Nephron progenitor cell (in vitro differentiated cells): ENCODE results near the gene BHLHA15.
A peak's percentile ranks its signal among the peaks of the same experiment; 100 is the strongest.

Source experiments
- DNase-seq: peaks from one replicate; pipeline ENCODE4 v3.0.0; 2021
- H3K27ac Mint-ChIP-seq: 2 replicates; pipeline ENCODE4 v1.8.0; 2021; ENCODE audit warnings: mild to moderate bottlenecking, moderate library complexity, mixed read lengths
- H3K27me3 Mint-ChIP-seq: 2 replicates; pipeline ENCODE4 v1.8.0; 2021; ENCODE audit warnings: mild to moderate bottlenecking, low read depth, mixed read lengths; ENCODE audit not compliant: poor library complexity
- H3K36me3 Mint-ChIP-seq: 2 replicates; pipeline ENCODE4 v1.8.0; 2021; ENCODE audit warnings: low read depth, mixed read lengths
- H3K4me1 Mint-ChIP-seq: 2 replicates; pipeline ENCODE4 v1.8.0; 2021; ENCODE audit warnings: mixed read lengths
- H3K4me3 Mint-ChIP-seq: 2 replicates; pipeline ENCODE4 v1.8.0; 2021; ENCODE audit warnings: mild to moderate bottlenecking, moderate library complexity, mixed read lengths
- H3K9me3 Mint-ChIP-seq: 2 replicates; pipeline ENCODE4 v1.8.0; 2021; ENCODE audit warnings: mild to moderate bottlenecking, moderate library complexity, mixed read lengths
- CTCF ChIP-seq: fragments of 200-600 bp; sonication (generic); IDR thresholded peaks from 2 replicates; pipeline ENCODE4 v1.5.0; 2021; ENCODE audit warnings: antibody characterized with exemption

Gene BHLHA15

GRCh38 chr7:98231493-98232262, 20.4 kb downstream of the BHLHA15 start:
- TF ChIP-seq CTCF, result no peak
- Mint-ChIP-seq H3K4me1 (peaks cover 22% of the 10 kb centered on the region), H3K4me3 (no peak overlapping the region), H3K9me3 (no peaks in the 10 kb centered on the region), H3K27me3 (no peaks in the 10 kb centered on the region), H3K27ac (peak overlapping the region; percentile 54), H3K36me3 (peaks cover 6% of the 10 kb centered on the region)
- no peak for DNase-seq

- Mint-ChIP-seq H3K9me3 (no peaks in the 10 kb centered on the region), H3K27me3 (no peaks in the 10 kb centered on the region), H3K27ac (peak overlapping the region; percentile 54), H3K36me3 (peaks cover 6% of the 10 kb centered on the region), H3K4me3 (no peak overlapping the region), H3K4me1 (peaks cover 22% of the 10 kb centered on the region)
- no peak for DNase-seq
- no peak for TF ChIP-seq CTCF
Measured at GRCh38 chr7:98232263-98232585, 21.0 kb downstream of the BHLHA15 start.

GRCh38 chr7:98232799-98233198, 21.6 kb downstream of the BHLHA15 start:
- Mint-ChIP-seq H3K4me1 (peaks cover 21% of the 10 kb centered on the region), H3K36me3 (peaks cover 6% of the 10 kb centered on the region), H3K9me3 (no peaks in the 10 kb centered on the region), H3K4me3 (no peak overlapping the region), H3K27me3 (no peaks in the 10 kb centered on the region), H3K27ac (no peak overlapping the region)
- TF ChIP-seq CTCF, result no peak
- no peak for DNase-seq

- H3K4me3 Mint-ChIP-seq, result no peak overlapping the region
- peaks cover 15% of the 10 kb centered on the region for H3K4me1 Mint-ChIP-seq
- DNase-seq, result no peak
- H3K9me3 Mint-ChIP-seq, result no peaks in the 10 kb centered on the region
- no peaks in the 10 kb centered on the region for H3K27me3 Mint-ChIP-seq
- peaks cover 9% of the 10 kb centered on the region for H3K36me3 Mint-ChIP-seq
- no peak for TF ChIP-seq CTCF
- no peak overlapping the region for H3K27ac Mint-ChIP-seq
Measured at GRCh38 chr7:98233219-98234070, 22.2 kb downstream of the BHLHA15 start.

- Mint-ChIP-seq H3K36me3 (peaks cover 21% of the 10 kb centered on the region), H3K4me3 (no peak overlapping the region), H3K27ac (no peak overlapping the region), H3K9me3 (no peaks in the 10 kb centered on the region), H3K27me3 (no peaks in the 10 kb centered on the region), H3K4me1 (peaks cover 10% of the 10 kb centered on the region)
- no peak for DNase-seq
- TF ChIP-seq CTCF, result no peak
Measured at GRCh38 chr7:98234429-98235147, 23.3 kb downstream of the BHLHA15 start.
